WTC11 (cell line): Measurements from ENCODE around the gene SNRNP70. TPM values are rescaled to one million over a fixed set of nuclear protein-coding genes. Genes with fewer than 3 reads are reported as not detected.

Source experiments
- ATAC-seq: fragments of 200-7000 bp; cut with Tn5 transposase; 2 replicates; pipeline ENCODE4 v1.10.0; 2021; ENCODE audit warnings: mild to moderate bottlenecking, moderate library complexity
- CTCF ChIA-PET: fragments of 300-600 bp; sonication (Branson Sonifier 250); formaldehyde crosslinking; loops from one replicate; lab custom pipeline; 2021; ENCODE audit warnings: antibody characterized with exemption; lab: Charles Lee
- POLR2A ChIA-PET: fragments of 350-600 bp; sonication (Branson Sonifier 250); formaldehyde crosslinking; loops from one replicate; lab custom pipeline; 2021; ENCODE audit warnings: antibody characterized with exemption; lab: Charles Lee
- DNase-seq: peaks from one replicate; pipeline ENCODE4 v3.0.0; 2021; ENCODE audit warnings: low spot score
- H3K27ac Mint-ChIP-seq: 2 replicates; pipeline ENCODE4 v1.8.0; 2021; ENCODE audit warnings: mixed read lengths
- H3K27me3 Mint-ChIP-seq: 2 replicates; pipeline ENCODE4 v1.8.0; 2021; ENCODE audit warnings: low read depth, mild to moderate bottlenecking, moderate library complexity, mixed read lengths
- H3K36me3 Mint-ChIP-seq: 2 replicates; pipeline ENCODE4 v1.8.0; 2021; ENCODE audit warnings: mixed read lengths
- H3K4me1 Mint-ChIP-seq: 2 replicates; pipeline ENCODE4 v1.8.0; 2022; ENCODE audit warnings: mixed read lengths
- H3K4me3 Mint-ChIP-seq: 2 replicates; pipeline ENCODE4 v1.8.0; 2021; ENCODE audit warnings: mild to moderate bottlenecking, moderate library complexity, mixed read lengths
- H3K9me3 Mint-ChIP-seq: 2 replicates; pipeline ENCODE4 v1.8.0; 2021; ENCODE audit warnings: mixed read lengths
- AR ChIP-seq: fragments of 250-450 bp; sonication (Bioruptor Pico); IDR thresholded peaks from 2 replicates; pipeline ENCODE4 v1.9.0; 2021; ENCODE audit warnings: mild to moderate bottlenecking
- ESRRA ChIP-seq: sonication (generic); formaldehyde crosslinking; IDR thresholded peaks from 2 replicates; pipeline ENCODE4 v1.8.1; 2022; ENCODE audit warnings: mild to moderate bottlenecking, missing genetic modification reagents, borderline replicate concordance
- HMGA2 ChIP-seq: fragments of 250-450 bp; sonication (Bioruptor Pico); IDR thresholded peaks from 2 replicates; pipeline ENCODE4 v1.4.0; 2021; ENCODE audit warnings: mild to moderate bottlenecking, moderate library complexity
- JUN ChIP-seq: sonication (generic); formaldehyde crosslinking; IDR thresholded peaks from 2 replicates; pipeline ENCODE4 v1.8.0; 2023; ENCODE audit warnings: mild to moderate bottlenecking, missing genetic modification reagents
- NFATC4 ChIP-seq: fragments of 250-450 bp; sonication (Bioruptor Pico); IDR thresholded peaks from 2 replicates; pipeline ENCODE4 v1.9.0; 2021; ENCODE audit warnings: mild to moderate bottlenecking
- NR1H2 ChIP-seq: sonication (generic); formaldehyde crosslinking; IDR thresholded peaks from 2 replicates; pipeline ENCODE4 v1.9.0; 2021; ENCODE audit warnings: mild to moderate bottlenecking, moderate library complexity, missing genetic modification reagents
- OVOL2 ChIP-seq: fragments of 250-450 bp; sonication (Bioruptor Pico); IDR thresholded peaks from 2 replicates; pipeline ENCODE4 v1.9.0; 2021; ENCODE audit warnings: mild to moderate bottlenecking, borderline replicate concordance
- PREB ChIP-seq: sonication (generic); formaldehyde crosslinking; IDR thresholded peaks from 2 replicates; pipeline ENCODE4 v1.8.1; 2022; ENCODE audit warnings: mild to moderate bottlenecking, missing genetic modification reagents, moderate library complexity, borderline replicate concordance
- ZNF121 ChIP-seq: sonication (generic); formaldehyde crosslinking; IDR thresholded peaks from 2 replicates; pipeline ENCODE4 v1.8.0; 2023; ENCODE audit warnings: missing genetic modification reagents
- ZSCAN18 ChIP-seq: fragments of 250-450 bp; sonication (Bioruptor Pico); IDR thresholded peaks from 2 replicates; pipeline ENCODE4 v2.1.2; 2022; ENCODE audit warnings: mild to moderate bottlenecking, moderate library complexity
- total RNA-seq: library from RNA; stranded (reverse); gene quantifications from 3 replicates; pipeline ENCODE4 v1.2.3, GENCODE V29; 2021

SNRNP70 gene
- total RNA-seq, 1 experiment from 2014 or later = 266 TPM

GRCh38 chr19:49085868-49086232 is 599 bp downstream of the SNRNP70 start:
- Mint-ChIP-seq H3K36me3 (peaks cover 33% of the 10 kb centered on the region), H3K9me3 (peaks cover 3% of the 10 kb centered on the region; the same call in 1 of the 2 replicates), H3K27me3 (peaks cover 11% of the 10 kb centered on the region), H3K4me1 (peaks cover 17% of the 10 kb centered on the region)
- ChIA-PET CTCF (interaction anchor here (0.5 to 2.4 kb wide), 2 partner anchors 12 to 111 kb away, joined by 3 to 11 read pairs; no protein-coding TSS in a partner anchor), POLR2A (no interaction called here)
- ATAC-seq = no peak
- no peak for TF ChIP-seq OVOL2
- TF ChIP-seq, all 79 proteins: peak for 0
- no peak for DNase-seq
- peak overlapping the region; percentile 96 for H3K4me3 Mint-ChIP-seq
- peak overlapping the region; percentile 97 for H3K27ac Mint-ChIP-seq

- POLR2A ChIA-PET = interaction anchor here (0.7 kb wide), 1 partner anchor 10 kb away, joined by 4 read pairs; no protein-coding TSS in a partner anchor
- H3K27ac Mint-ChIP-seq = peak overlapping the region; percentile 97
- ATAC-seq = no peak
These were observed 1.0 kb downstream of the SNRNP70 start for GRCh38 chr19:49086296-49086695.

GRCh38 chr19:49091391-49092038 is 6.3 kb downstream of the SNRNP70 start:
- CTCF ChIA-PET = interaction anchor here (0.6 kb wide), 1 partner anchor 296 kb away, joined by 3 read pairs; no protein-coding TSS in a partner anchor
- TF ChIP-seq HMGA2 (CRISPR knock-in tag) = no peak
- TF ChIP-seq NFATC4 (CRISPR knock-in tag) = no peak
- TF ChIP-seq PREB (CRISPR knock-in tag) = no peak
- no peak for TF ChIP-seq ESRRA (CRISPR knock-in tag)
- POLR2A ChIA-PET = no interaction called here

More at GRCh38 chr19:49086296-49086695, 1.0 kb downstream of the SNRNP70 start:
- H3K4me1 Mint-ChIP-seq = peaks cover 17% of the 10 kb centered on the region
- no peak for TF ChIP-seq ZSCAN18 (CRISPR knock-in tag)
- no peak for TF ChIP-seq AR
- no peak for TF ChIP-seq JUN (CRISPR knock-in tag)
- TF ChIP-seq NFATC4 (CRISPR knock-in tag) = no peak
- no peak for TF ChIP-seq PREB (CRISPR knock-in tag)
- DNase-seq = no peak
- CTCF ChIA-PET = interaction anchor here (2.4 kb wide), 1 partner anchor 11 kb away, joined by 11 read pairs; no protein-coding TSS in a partner anchor
- H3K9me3 Mint-ChIP-seq = peaks cover 3% of the 10 kb centered on the region; the same call in 1 of the 2 replicates
- H3K27me3 Mint-ChIP-seq = peaks cover 10% of the 10 kb centered on the region
- peak overlapping the region; percentile 96 for H3K4me3 Mint-ChIP-seq
- peaks cover 37% of the 10 kb centered on the region for H3K36me3 Mint-ChIP-seq

GRCh38 chr19:49092686-49093085 is 7.4 kb downstream of the SNRNP70 start:
- Mint-ChIP-seq H3K36me3 (peaks cover 66% of the 10 kb centered on the region), H3K27me3 (no peaks in the 10 kb centered on the region), H3K9me3 (no peaks in the 10 kb centered on the region), H3K4me1 (peaks cover 5% of the 10 kb centered on the region; the same call in 1 of the 2 replicates), H3K4me3 (no peak overlapping the region), H3K27ac (no peak overlapping the region)
- ChIA-PET POLR2A (no interaction called here), CTCF (interaction anchor here (0.6 kb wide), 1 partner anchor 73 kb away, joined by 3 read pairs; no protein-coding TSS in a partner anchor)
- TF ChIP-seq ZNF121 (CRISPR knock-in tag) (0 out of 2 replicates have a peak, but pooled peaks have one; percentile 54), NR1H2 (CRISPR knock-in tag) (no peak)
- no peak for ATAC-seq
- no peak for DNase-seq

More at GRCh38 chr19:49091391-49092038, 6.3 kb downstream of the SNRNP70 start:
- no peaks in the 10 kb centered on the region for H3K9me3 Mint-ChIP-seq
- H3K4me3 Mint-ChIP-seq = no peak overlapping the region
- DNase-seq (no peak), ATAC-seq (no peak)
- no peaks in the 10 kb centered on the region for H3K27me3 Mint-ChIP-seq
- peaks cover 6% of the 10 kb centered on the region for H3K4me1 Mint-ChIP-seq
- no peak overlapping the region for H3K27ac Mint-ChIP-seq
- H3K36me3 Mint-ChIP-seq = peaks cover 70% of the 10 kb centered on the region
